HG03095 (cell line): Measurements from ENCODE around the gene SIPA1.

ENCODE experiments used
- ATAC-seq: cut with Tn5 transposase; IDR thresholded peaks from one replicate; pipeline ENCODE4 v1.9.1; 2021; ENCODE audit warnings: moderate library complexity; ENCODE audit not compliant: unreplicated experiment

SIPA1 gene

DNA sequence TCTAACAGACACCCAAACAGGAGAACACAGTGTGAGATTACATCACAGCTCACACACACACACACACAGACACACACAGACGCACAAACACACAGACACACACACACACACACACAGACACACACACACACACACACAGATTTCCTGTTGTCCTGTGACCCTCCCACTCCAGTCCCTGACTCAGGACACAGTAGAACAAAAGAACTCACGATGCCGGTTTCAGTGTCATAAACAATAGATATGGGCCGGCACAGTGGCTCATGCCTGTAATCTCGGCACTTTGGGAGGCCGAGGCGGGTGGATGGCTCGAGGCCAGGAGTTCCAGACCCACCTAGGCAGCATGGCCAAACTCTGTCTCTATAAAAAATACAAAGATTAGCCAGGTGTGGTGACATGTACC is 60.3 kb downstream of the SIPA1 start:
- ATAC-seq, result no peak

DNA sequence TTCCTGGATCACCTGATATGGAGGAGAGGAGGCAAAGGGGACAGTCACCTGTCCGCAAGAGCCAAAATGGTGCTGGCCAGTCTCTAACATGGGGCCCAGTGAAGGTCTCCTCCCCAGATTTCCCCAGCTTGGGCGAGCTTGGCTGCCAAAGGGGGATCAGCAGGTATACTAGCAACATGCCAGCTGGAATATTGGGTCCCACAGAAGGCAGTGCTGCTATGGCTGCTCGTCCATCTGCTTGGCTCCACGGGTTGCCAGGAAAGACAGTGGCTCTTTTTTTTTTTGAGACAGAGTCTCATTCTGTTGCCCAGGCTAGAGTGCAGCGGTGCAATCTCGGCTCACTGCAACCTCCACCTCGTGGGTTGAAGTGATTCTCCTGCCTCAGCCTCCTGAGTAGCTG is 61.4 kb downstream of the SIPA1 start:
- ATAC-seq, result no peak

DNA sequence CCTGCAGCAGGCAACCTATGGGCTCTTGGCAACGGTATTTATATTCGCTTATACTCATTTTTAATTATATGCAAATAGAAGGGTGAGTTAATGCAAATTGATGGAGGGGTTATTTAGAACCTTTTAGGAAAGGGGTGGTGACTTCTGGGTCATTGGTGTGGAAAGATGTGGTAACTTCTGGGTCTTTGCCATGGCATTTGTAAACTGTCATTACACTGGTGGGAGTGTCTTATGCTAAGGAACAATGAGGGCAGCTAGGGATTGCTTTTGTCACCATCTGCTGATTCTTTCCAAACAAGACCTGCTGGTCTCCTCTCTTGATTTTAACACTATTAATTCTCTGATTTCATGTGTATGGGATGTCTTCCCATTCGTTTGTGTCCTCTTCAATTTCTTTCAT is 62.5 kb downstream of the SIPA1 start:
- ATAC-seq, result no peak
